Stimulated activated CD8-positive, alpha-beta memory T cell treated with anti-CD3 and anti-CD28 coated beads, Interleukin-7, amount 100 ng/mL, for 48 hours (primary cell): Measurements from ENCODE around the gene RAC2.
A peak's percentile ranks its signal among the peaks of the same experiment; 100 is the strongest.

ENCODE experiments used
- DNase-seq, 2 donors: peaks; one replicate each; pipeline ENCODE4 v3.0.0-alpha.2; 2020; ENCODE audit warnings: low read depth in 1 of 2; ENCODE audit errors: extremely low read depth in 1 of 2

Gene RAC2

GRCh38 chr22:37276776-37277175 is 32.7 kb upstream of the RAC2 start:
- no peak for DNase-seq

GRCh38 chr22:37275622-37276021 is 31.6 kb upstream of the RAC2 start:
- peak; percentile 53 to 64 for DNase-seq

GRCh38 chr22:37275134-37275533 is 31.1 kb upstream of the RAC2 start:
- no peak for DNase-seq

GRCh38 chr22:37274380-37274862 is 30.4 kb upstream of the RAC2 start:
- no peak for DNase-seq

- no peak for DNase-seq
These were observed 29.8 kb upstream of the RAC2 start for GRCh38 chr22:37273846-37274225.

GRCh38 chr22:37273126-37273845 is 29.2 kb upstream of the RAC2 start:
- no peak for DNase-seq

GRCh38 chr22:37270928-37271650 is 27.0 kb upstream of the RAC2 start:
- no peak for DNase-seq

- DNase-seq = no peak
These were observed 26.0 kb upstream of the RAC2 start for GRCh38 chr22:37269936-37270678.

GRCh38 chr22:37267661-37268413 is 23.8 kb upstream of the RAC2 start:
- no peak for DNase-seq

GRCh38 chr22:37267135-37267587 is 23.1 kb upstream of the RAC2 start:
- DNase-seq = no peak

GRCh38 chr22:37266581-37267134 is 22.6 kb upstream of the RAC2 start:
- DNase-seq = no peak

- DNase-seq = no peak
These were observed 20.2 kb upstream of the RAC2 start for GRCh38 chr22:37263966-37264887.

- DNase-seq = no peak
These were observed 18.3 kb upstream of the RAC2 start for GRCh38 chr22:37262346-37262745.

- DNase-seq = no peak
These were observed 16.9 kb upstream of the RAC2 start for GRCh38 chr22:37260901-37261336.

GRCh38 chr22:37260155-37260795 is 16.2 kb upstream of the RAC2 start:
- DNase-seq = no peak

- no peak for DNase-seq
These were observed 15.5 kb upstream of the RAC2 start for GRCh38 chr22:37259540-37260029.

- no peak for DNase-seq
These were observed 14.8 kb upstream of the RAC2 start for GRCh38 chr22:37258753-37259401.
